Endothelial cell of hepatic sinusoid (primary cell): Measurements from ENCODE around the gene CCNB1IP1.
"Not testable (repeated sequence)": the region's sequence is repeated elsewhere in the genome, so short reads cannot be mapped to it uniquely, and the experiment has no call there.

Experiments used
- in situ Hi-C: cut with HindIII; loops from 2 replicates; pipeline ENCODE4 v1.10.0; 2017; ENCODE audit warnings: low sequenced_read_pairs

CCNB1IP1 gene

GRCh38 chr14:20332788-20333493, at the start of gene CCNB1IP1:
TSS of gene CCNB1IP1 (minus strand) at chr14:20333279. CDS start at chr14:20316523, 16,756 bp downstream.
- in situ Hi-C loops = no loop called here

GRCh38 chr14:20382526-20382925, 49.4 kb upstream of the CCNB1IP1 start:
- in situ Hi-C loops = no loop called here

GRCh38 chr14:20381341-20381740, 48.3 kb upstream of the CCNB1IP1 start:
- in situ Hi-C loops = no loop called here

- in situ Hi-C loops = no loop called here
These were observed 47.6 kb upstream of the CCNB1IP1 start for GRCh38 chr14:20380681-20381080.

- in situ Hi-C loops = no loop called here
These were observed 46.7 kb upstream of the CCNB1IP1 start for GRCh38 chr14:20379743-20380142.

- in situ Hi-C loops = no loop called here
These were observed 44.1 kb upstream of the CCNB1IP1 start for GRCh38 chr14:20377171-20377570.

GRCh38 chr14:20376071-20376588, 43.1 kb upstream of the CCNB1IP1 start:
- in situ Hi-C loops = no loop called here

GRCh38 chr14:20375471-20375870, 42.4 kb upstream of the CCNB1IP1 start:
- in situ Hi-C loops = no loop called here

- in situ Hi-C loops = no loop called here
These were observed 39.7 kb upstream of the CCNB1IP1 start for GRCh38 chr14:20372796-20373195.

- in situ Hi-C loops = no loop called here
These were observed 32.8 kb upstream of the CCNB1IP1 start for GRCh38 chr14:20365928-20366327.

- in situ Hi-C loops = loop anchor here (10.0 kb wide), 1 partner anchor 186 kb away; no protein-coding TSS in a partner anchor
These were observed 25.4 kb upstream of the CCNB1IP1 start for GRCh38 chr14:20358474-20358873.

- in situ Hi-C loops = loop anchor here (10.0 kb wide), 1 partner anchor 188 kb away; no protein-coding TSS in a partner anchor
These were observed 23.3 kb upstream of the CCNB1IP1 start for GRCh38 chr14:20356422-20356821.

GRCh38 chr14:20350860-20351259, 17.8 kb upstream of the CCNB1IP1 start:
- in situ Hi-C loops = loop anchor here (5.0 to 10.0 kb wide), 2 partner anchors 46 to 194 kb away; no protein-coding TSS in a partner anchor

- in situ Hi-C loops = loop anchor here (5.0 to 10.0 kb wide), 2 partner anchors 47 to 195 kb away; no protein-coding TSS in a partner anchor
These were observed 17.2 kb upstream of the CCNB1IP1 start for GRCh38 chr14:20350282-20350681.

- in situ Hi-C loops = no loop called here
These were observed 14.7 kb upstream of the CCNB1IP1 start for GRCh38 chr14:20347747-20348146.

- in situ Hi-C loops = no loop called here
These were observed 13.6 kb upstream of the CCNB1IP1 start for GRCh38 chr14:20346713-20347112.

- in situ Hi-C loops = no loop called here
These were observed 12.3 kb upstream of the CCNB1IP1 start for GRCh38 chr14:20345366-20345765.

GRCh38 chr14:20343862-20344220, 10.8 kb upstream of the CCNB1IP1 start:
- in situ Hi-C loops = no loop called here

- in situ Hi-C loops = no loop called here
These were observed 10.2 kb upstream of the CCNB1IP1 start, which contains the start of gene PARP2 for GRCh38 chr14:20343092-20343861. TSS of gene PARP2 (plus strand) at chr14:20343635. CDS start at chr14:20343642, 7 bp downstream.

- in situ Hi-C loops = no loop called here
These were observed 8.6 kb upstream of the CCNB1IP1 start for GRCh38 chr14:20341646-20342045.

- in situ Hi-C loops = not testable (repeated sequence)
These were observed 8.0 kb upstream of the CCNB1IP1 start for GRCh38 chr14:20341032-20341431.

- in situ Hi-C loops = no loop called here
These were observed 938 bp upstream of the CCNB1IP1 start for GRCh38 chr14:20334017-20334416.
